Measurements from ENCODE around the gene LRGUK. TPM values are rescaled to one million over a fixed set of nuclear protein-coding genes. Genes with fewer than 3 reads are reported as not detected.

LRGUK gene
- total and polyA plus RNA-seq, 2 of the 8 experiments (the other 6 are each of a cell fraction or from before 2014, with no cell fraction given): 1.5 to 3.6 TPM

DNA sequence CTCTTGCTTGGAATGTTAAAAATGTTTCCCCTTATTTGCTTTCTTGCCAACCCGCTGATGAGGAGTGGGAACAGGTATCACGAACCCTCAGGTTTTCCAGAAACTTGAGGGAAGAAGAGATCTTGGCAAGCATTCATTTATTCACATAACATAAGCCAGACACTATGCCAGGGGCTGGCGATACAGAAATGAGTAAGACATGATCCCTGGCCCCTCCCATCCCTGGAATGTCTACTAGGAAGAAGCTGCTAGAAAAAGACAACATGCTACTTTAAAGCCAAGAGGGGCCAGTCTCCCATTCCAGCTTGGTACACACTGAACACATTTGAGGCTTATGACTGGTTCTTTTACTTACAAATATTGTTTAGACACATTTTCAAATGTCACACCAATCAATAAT lies 163.1 kb downstream of the LRGUK start (continued):
- TF ChIP-seq KDM1A (IDR thresholded peaks at IDR 0.05; ENCODE audit: borderline replicate concordance, low read length) (no peak), KDM5A (IDR thresholded peaks at IDR 0.05; ENCODE audit: low read length) (no peak), NRF1 (IDR thresholded peaks at IDR 0.05; ENCODE audit: low read depth, low read length) (no peak), JUND (IDR thresholded peaks at IDR 0.05; ENCODE audit: low read length) (no peak), MAFK (IDR thresholded peaks at IDR 0.05; ENCODE audit: low read depth, low read length) (no peak), TEAD4 (IDR thresholded peaks at IDR 0.05; ENCODE audit: low read depth, low read length) (no peak; the same call in 1 of the 2 replicates), TBP (IDR thresholded peaks at IDR 0.05; ENCODE audit: low read depth, low read length) (no peak)
